ENCODE measurements around the gene DSN1.

DNA sequence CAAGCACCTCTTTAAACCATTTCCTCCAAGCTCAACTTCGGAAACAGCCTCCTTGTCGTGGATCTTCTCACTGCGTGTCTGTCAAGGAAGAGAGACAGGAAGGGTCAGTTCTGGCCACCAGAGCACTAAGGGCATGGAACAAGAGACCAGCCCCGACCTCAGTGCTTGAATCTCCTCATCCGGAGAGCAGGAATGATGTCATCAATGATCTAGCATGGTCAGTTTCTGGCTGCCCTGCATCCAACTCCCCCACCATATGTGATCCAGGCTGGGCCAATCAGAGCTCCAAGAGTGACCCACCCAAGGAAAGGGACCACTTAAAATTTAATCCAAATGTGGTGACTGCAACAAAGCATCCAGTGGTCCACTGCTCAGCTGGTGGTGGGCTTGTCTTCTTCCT is 23.3 kb upstream of the DSN1 start:
- TF ChIP-seq, protein P1, sequence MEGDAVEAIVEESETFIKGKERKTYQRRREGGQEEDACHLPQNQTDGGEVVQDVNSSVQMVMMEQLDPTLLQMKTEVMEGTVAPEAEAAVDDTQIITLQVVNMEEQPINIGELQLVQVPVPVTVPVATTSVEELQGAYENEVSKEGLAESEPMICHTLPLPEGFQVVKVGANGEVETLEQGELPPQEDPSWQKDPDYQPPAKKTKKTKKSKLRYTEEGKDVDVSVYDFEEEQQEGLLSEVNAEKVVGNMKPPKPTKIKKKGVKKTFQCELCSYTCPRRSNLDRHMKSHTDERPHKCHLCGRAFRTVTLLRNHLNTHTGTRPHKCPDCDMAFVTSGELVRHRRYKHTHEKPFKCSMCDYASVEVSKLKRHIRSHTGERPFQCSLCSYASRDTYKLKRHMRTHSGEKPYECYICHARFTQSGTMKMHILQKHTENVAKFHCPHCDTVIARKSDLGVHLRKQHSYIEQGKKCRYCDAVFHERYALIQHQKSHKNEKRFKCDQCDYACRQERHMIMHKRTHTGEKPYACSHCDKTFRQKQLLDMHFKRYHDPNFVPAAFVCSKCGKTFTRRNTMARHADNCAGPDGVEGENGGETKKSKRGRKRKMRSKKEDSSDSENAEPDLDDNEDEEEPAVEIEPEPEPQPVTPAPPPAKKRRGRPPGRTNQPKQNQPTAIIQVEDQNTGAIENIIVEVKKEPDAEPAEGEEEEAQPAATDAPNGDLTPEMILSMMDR (IDR thresholded peaks at IDR 0.05), result no peak
- TF ChIP-seq POLR2A (IDR thresholded peaks at IDR 0.05), result no peak
